ENCODE data around the gene ZMIZ1.

The ZMIZ1 gene

GRCh38 chr10:79231908-79232307, 163.1 kb downstream of the ZMIZ1 start:
- TF ChIP-seq SIN3A (IDR thresholded peaks at IDR 0.05; ENCODE audit: borderline replicate concordance, insufficient read depth, low read length) (no peak), POLR2AphosphoS5 (IDR thresholded peaks at IDR 0.05; ENCODE audit: low read depth, low read length) (no peak), REST (IDR thresholded peaks at IDR 0.05; ENCODE audit: insufficient read depth in 1 of 2, low read depth in 2 of 2, low read length in 2 of 2) (no peak), TAF1 (IDR thresholded peaks at IDR 0.05; ENCODE audit: borderline replicate concordance, insufficient read depth, low read length) (no peak), FOXP2 (optimal IDR thresholded peaks at IDR 0.05; ENCODE audit: borderline replicate concordance, extremely low read depth, extremely low read length, insufficient read depth) (no peak)

GRCh38 chr10:79232864-79233263, 164.1 kb downstream of the ZMIZ1 start:
- TF ChIP-seq REST (IDR thresholded peaks at IDR 0.05; ENCODE audit: insufficient read depth in 1 of 2, low read depth in 2 of 2, low read length in 2 of 2) (no peak), SIN3A (IDR thresholded peaks at IDR 0.05; ENCODE audit: borderline replicate concordance, insufficient read depth, low read length) (no peak), POLR2AphosphoS5 (IDR thresholded peaks at IDR 0.05; ENCODE audit: low read depth, low read length) (no peak)

- no peak for TF ChIP-seq TAF1 (IDR thresholded peaks at IDR 0.05; ENCODE audit: borderline replicate concordance, insufficient read depth, low read length)
These were observed 165.9 kb downstream of the ZMIZ1 start for GRCh38 chr10:79234391-79235315.

GRCh38 chr10:79235765-79236432, 167.1 kb downstream of the ZMIZ1 start:
- no peak for TF ChIP-seq REST (IDR thresholded peaks at IDR 0.05; ENCODE audit: insufficient read depth in 1 of 2, low read depth in 2 of 2, low read length in 2 of 2)
- no peak for TF ChIP-seq POLR2AphosphoS5 (IDR thresholded peaks at IDR 0.05; ENCODE audit: low read depth, low read length)
- TF ChIP-seq TAF1 (IDR thresholded peaks at IDR 0.05; ENCODE audit: borderline replicate concordance, insufficient read depth, low read length): no peak
- no peak for TF ChIP-seq FOXP2 (optimal IDR thresholded peaks at IDR 0.05; ENCODE audit: borderline replicate concordance, extremely low read depth, extremely low read length, insufficient read depth)
- no peak for TF ChIP-seq SIN3A (IDR thresholded peaks at IDR 0.05; ENCODE audit: borderline replicate concordance, insufficient read depth, low read length)

- TF ChIP-seq TAF1 (IDR thresholded peaks at IDR 0.05; ENCODE audit: borderline replicate concordance, insufficient read depth, low read length) (no peak), FOXP2 (optimal IDR thresholded peaks at IDR 0.05; ENCODE audit: borderline replicate concordance, extremely low read depth, extremely low read length, insufficient read depth) (no peak), SIN3A (IDR thresholded peaks at IDR 0.05; ENCODE audit: borderline replicate concordance, insufficient read depth, low read length) (no peak), REST (IDR thresholded peaks at IDR 0.05; ENCODE audit: insufficient read depth in 1 of 2, low read depth in 2 of 2, low read length in 2 of 2) (no peak), POLR2AphosphoS5 (IDR thresholded peaks at IDR 0.05; ENCODE audit: low read depth, low read length) (no peak)
These were observed 167.6 kb downstream of the ZMIZ1 start for GRCh38 chr10:79236433-79236765.
